GM18526 (cell line): ENCODE measurements around the gene SCUBE2.

Experiments
- POLR2A ChIP-seq: IDR thresholded peaks from 3 replicates; pipeline ENCODE4 v1.6.1; 2011; ENCODE audit not compliant: insufficient read length; ENCODE audit errors: extremely low read depth

SCUBE2 gene

DNA sequence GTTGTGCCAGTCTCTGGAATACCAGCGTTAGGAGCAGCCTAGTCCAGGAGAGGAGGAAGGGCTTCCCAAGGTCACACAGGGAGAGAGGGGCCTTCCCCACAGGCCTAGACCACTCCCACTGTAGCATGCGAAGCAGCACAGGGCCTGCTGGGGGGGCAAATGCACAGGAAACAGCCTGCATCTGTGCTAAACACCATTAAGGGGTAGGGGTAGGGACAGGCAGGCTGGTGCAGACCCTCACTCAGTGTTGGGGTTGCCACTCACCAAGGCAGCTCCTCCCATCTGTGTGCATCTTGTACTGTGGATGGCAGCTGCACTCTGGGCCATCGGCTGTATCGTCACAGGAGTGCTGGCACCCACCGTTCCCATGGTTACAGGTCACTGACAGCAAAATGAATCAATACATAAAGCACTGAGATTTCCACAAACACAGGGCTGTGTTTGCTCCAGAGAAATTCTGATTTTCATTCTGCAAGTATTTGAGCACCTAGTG, 24.9 kb downstream of the SCUBE2 start:
- no peak for TF ChIP-seq POLR2A

DNA sequence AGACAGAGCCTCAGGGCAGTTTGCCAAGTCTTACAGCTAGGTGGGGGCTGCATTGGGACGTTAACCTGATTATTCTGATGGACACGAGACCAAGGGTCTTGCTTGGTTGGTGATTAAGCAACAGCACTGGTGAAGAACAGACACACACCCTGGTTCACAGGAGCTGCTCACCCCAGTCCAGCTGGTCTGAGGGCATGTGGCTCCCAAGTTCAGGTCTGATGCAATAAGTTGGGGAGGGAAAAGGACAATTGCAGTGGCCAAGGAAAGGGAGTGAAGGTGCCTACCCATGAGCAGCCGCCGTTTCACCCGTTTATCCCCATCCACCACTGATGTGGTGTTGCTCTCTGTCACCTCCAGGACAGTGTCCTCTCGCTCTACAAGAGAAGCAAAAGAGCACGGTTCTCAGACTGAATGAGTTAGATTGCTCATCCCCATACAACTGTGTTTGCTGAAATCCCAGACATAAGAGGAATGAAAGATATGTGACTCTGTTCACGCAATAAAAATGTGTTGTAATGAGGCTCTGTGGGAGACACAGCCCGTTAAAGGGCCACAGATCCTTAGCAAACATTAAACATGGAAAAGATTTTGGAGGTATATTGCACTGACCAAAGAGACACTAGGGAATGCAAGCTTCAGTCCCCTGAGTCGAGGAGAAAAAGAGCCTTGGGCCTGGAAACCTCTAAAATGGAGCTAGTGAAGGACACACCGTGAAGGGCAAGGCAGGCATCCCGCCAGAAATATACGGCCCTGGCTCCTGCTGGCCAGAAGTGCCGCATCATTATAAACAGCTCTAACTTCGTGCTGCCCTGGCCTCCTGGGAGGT, 25.6 kb downstream of the SCUBE2 start:
- no peak for TF ChIP-seq POLR2A

DNA sequence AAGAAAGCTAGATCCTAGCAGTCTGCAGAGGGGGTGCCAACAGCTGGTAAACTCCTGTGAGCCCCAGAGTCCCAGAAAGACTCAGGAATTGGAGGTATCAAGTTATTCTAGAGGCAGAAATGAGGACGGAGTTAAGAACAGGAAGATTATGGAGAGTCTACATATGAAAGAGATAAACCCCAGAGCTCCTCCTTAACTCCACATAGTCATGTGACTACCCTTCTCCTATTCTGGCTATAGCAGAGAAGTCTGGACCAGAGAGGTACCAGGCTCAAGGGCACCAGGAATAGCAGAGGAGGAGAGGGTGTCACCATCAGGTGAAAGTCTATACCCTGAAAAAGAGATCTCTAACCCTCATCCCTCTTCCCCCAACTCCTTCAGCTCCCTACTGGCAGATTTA, 29.6 kb downstream of the SCUBE2 start:
- TF ChIP-seq POLR2A, result no peak

DNA sequence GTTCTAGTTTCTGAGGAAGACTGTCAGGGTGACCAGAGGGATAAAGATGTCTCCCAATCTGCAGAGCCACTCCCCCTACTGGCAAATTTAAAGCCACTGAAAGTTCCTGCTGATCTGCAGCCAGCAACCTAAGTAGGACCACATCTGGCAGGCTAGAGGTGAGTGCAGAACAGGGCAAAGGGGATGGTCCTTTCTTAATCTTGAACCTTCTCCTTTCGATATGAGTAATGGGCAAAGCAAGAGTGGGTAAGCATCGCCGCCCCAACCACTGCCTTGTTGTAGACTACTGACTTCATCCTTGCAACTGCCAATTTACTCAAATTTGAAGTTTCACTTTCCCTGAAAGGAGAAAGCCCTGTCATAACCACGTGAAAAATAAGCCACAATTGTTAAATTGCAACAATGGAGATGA, 30.7 kb downstream of the SCUBE2 start:
- TF ChIP-seq POLR2A, result no peak

DNA sequence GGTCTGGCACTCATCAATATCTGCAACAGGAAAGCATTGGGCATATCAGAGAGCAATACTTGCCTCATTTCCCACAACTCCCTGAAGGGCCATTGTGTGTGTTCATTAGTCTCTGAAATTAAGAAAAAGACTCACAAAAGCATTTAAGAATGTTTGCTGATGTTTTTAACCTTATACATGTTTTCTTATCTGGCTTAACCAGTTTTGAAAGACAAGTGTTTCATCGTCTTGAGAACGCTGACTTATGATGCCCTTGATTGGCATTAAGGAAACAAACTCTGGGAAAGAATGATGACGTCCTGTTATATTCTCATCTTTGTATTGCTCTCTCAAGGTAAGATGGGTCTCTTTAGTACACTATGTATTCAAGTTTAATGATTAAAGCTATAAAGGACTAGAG, 32.0 kb downstream of the SCUBE2 start:
- no peak for TF ChIP-seq POLR2A

DNA sequence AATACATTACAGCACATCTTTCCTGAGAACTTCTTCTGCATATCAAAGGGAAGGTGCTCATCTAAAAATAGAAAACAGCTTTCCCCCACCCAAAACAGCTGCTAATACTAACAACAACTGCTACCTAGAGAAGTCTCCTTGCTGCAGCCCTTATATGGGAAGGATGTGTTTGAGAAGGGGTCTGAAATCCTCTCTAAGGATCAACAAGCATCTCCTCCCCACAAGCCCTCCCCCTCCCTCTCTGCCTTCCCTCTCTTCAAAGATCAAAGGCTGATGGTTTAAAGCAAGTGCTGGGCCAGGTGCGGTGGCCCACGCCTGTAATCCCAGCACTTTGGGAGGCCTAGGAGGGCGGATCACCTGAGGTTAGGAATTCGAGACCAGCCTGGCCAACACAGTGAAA, 33.5 kb downstream of the SCUBE2 start:
- TF ChIP-seq POLR2A, result no peak

DNA sequence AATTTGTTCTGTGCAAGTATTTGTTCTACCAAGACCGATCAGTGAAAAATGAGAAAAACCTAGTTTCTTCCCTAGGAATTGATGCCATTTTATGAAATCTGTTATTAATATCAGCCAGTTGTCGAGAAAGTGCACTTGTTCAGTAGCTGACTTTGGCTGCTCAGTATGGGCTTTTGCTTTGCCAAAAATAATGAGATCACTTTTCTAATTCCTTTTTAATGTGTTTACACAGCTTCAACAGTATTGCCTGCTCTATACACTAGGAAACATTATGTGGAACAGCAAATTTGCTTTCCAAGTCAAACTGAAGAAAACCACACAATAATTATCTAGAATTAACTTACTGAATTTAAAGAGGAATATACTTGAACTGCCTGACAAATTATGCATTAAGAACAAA, 34.4 kb downstream of the SCUBE2 start:
- no peak for TF ChIP-seq POLR2A

DNA sequence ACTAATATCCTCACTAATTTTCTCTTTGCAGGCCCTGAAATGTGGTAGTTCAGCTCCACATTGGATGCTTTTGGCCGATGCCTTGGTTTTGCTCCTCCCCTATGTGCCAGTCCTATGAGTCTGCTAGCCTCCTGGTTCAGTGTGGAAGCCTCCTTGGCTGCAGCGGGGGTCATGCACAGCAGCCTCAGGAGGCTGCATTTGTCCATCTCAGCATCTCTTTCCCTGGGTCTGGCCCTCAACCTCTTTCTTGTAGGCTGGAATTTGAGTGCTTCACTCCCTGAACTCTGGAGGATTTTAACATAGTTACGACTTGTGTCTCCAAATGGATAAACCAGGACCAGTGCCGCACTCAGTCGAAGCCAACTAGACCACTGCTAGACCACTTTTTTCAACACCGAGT, 34.9 kb downstream of the SCUBE2 start:
- TF ChIP-seq POLR2A, result no peak

DNA sequence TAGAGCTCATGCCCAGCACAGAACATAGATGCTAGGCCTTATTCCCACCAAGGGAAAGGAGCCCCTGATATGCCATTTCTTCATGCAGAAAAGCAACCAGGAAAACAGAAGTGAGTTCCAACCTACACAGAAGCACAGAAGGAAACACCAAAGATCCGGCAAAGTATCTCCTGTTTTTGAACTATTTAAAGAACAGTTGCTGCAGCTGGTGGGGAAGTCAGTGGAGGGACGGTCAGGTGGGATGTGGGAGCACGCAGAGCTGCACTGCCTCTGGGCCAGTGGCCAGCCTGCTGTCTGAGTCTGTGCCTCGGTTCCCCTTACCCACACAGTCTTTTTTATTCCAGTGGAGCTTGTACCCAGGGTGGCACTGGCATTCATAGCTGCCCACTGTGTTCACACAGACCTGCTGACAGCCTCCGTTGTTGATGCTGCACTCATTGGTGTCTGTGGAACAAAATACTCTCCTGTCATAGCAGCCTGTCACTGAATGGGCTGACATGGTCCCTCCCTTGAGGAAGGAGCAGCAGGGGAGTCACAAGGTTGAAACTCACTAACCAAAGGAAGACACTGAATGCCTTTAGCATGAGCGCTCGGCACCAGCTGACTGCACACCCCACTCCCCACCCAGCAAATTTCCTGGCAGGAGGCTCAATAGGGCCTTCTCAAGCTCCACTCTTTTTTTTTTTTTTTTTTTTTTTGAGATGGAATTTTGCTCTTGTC, 37.9 kb downstream of the SCUBE2 start:
- TF ChIP-seq POLR2A, result no peak

DNA sequence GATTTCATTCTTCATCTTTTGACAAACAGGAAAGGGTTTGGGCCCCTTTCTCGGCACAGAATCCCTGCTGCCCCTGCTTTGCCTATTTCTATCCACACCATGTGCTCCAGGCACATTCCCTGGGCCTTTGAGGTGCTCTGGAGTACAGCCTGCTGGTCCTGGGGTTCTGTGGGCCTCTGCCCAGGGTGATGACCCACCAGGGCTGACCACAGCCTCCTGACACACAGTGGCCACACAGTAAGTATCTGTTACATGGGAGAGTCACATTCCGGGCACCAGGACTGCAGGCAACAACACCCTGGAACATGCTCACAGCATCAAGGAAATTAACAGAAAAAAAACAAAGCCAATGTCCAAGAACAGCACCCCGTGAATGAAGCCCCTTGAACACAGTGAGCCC, 39.1 kb downstream of the SCUBE2 start:
- TF ChIP-seq POLR2A, result no peak

DNA sequence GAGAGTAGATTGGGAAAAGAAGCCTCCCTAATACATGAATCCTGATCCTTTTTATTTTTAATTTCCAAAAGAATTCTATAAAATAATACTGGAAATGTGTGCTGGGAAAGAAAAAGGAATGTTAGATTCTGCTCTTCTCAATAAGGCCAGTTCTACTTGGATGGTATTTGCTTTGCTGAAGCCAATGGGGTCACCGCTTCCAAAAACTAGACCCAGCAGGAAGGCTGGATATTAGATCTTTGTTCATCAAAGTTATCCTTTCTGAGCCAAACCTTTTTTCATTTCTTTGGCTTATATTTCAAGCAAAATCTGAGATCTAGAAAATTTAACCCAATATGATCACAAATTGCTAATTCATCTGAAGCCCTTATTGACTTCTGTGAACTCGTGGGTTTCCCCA, 41.4 kb downstream of the SCUBE2 start:
- TF ChIP-seq POLR2A, result no peak

DNA sequence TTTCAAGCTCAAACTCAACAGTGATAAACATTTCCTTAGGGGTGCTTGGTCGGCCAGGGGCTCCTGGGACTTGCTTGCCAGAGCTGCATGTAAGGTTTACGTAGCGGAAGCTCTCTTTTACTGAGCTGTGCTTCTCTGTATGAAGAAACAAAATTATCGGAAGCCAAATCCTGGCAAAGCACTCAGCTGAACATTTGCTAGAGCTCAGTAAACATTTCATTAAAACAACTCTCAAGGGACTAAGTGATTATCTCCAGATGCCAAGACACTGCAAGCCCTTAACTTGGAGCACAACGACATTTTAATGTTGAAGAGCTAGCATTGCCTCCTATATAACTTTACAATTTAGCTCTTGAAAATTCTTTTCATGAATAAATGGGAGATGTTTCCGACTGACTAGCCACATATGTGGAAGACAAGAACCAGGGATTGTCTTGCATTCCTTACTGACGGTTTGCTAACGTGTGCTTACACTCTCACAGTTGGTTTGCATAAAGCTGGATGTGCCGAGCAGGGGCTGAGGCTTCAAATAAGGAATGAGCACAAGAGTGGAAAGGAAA, 43.4 kb downstream of the SCUBE2 start:
- no peak for TF ChIP-seq POLR2A

DNA sequence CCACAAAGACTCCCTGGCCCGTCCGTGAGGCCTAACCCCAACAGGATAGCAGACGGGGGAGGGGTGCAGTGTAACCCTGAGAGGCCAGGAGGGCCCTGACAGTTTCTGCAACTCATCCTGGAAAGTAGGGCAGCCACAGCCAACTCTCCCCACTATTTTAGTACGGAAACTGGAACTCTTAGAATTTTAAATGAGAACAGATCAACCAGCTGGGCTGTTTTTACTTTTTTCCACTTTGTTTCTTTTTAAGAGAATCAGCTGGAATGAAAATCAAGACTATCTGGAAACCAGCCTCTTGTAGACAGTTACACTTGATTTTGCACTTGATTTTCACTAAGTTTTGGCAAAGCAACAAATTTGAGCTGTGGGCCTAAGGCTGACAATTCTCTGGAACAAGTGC, 44.9 kb downstream of the SCUBE2 start:
- no peak for TF ChIP-seq POLR2A

DNA sequence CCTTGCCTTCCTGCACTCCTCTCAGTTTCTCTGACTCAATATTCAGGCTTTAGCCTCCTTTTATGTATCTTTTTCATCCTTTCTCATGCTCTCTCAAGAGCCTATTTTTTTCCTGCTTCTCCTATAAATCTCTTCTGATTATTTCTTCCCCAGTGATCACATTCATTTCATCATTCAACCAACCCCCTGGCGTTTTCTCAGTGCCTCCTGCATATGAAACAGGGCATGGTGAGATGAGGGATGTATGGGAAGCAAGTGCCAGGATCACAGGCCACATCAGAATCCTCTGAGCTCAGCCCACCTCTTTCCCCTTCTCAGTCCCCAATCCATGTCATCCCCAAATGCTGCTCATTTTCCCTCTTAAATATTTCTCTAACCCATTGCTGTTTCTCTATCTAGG, 48.9 kb downstream of the SCUBE2 start:
- TF ChIP-seq POLR2A, result no peak

DNA sequence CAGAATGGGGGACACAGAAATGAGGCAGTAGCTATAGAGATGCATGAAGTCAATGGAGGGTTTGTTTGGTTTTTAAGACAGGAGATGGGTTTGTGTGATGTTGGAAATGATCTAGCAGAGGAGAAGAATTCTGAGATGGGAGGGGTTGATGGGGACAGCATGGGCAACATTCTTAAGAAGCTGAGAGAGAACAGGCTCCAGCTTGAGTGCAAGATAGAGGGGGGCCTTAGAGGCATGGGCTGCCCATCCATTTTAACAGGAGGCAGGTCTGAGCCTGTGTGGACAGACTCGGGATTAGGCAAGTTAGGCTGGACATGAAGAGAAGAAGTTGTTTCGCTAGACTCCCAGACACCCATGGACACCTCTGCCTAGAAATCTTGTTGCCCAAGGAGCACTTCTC, 49.7 kb downstream of the SCUBE2 start:
- no peak for TF ChIP-seq POLR2A

DNA sequence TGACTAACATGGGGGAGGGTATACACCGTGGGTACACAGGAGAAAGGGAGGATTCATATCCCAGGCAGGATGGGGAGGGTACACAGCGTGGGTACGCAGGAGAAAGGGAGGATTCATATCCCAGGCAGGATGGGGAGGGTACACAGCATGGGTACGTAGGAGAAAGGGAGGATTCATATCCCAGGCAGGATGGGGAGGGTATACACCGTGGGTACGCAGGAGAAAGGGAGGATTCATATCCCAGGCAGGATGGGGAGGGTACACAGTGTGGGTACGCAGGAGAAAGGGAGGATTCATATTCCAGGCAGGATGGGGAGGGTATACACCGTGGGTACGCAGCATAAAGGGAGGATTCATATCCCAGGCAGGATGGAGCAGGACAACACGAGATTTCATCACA, 51.0 kb downstream of the SCUBE2 start:
- no peak for TF ChIP-seq POLR2A
